ENCODE results near the gene PRKCA. TPM values are rescaled to one million over a fixed set of nuclear protein-coding genes. Genes with fewer than 3 reads are reported as not detected.
"Not testable (repeated sequence)": the region's sequence is repeated elsewhere in the genome, so short reads cannot be mapped to it uniquely, and the experiment has no call there.

PRKCA gene
- polyA plus RNA-seq (2014; cell fraction: cytosol; rRNA removed): 7.9 and 8.2 TPM in 2 replicates
- 3.3 and 4.9 TPM in 2 replicates for polyA plus RNA-seq (2014; cell fraction: nucleus; rRNA removed)

- peak; percentile 65 for DNase-seq (ENCODE audit: low spot score)
Measured at GRCh38 chr17:66301864-66302741, at the start of gene PRKCA. Gene PRKCA (plus strand): TSS chr17:66302613.

- not testable (repeated sequence) for DNase-seq (ENCODE audit: low spot score)
Measured at GRCh38 chr17:66253458-66253857, 49.0 kb upstream of the PRKCA start.

- DNase-seq (ENCODE audit: low spot score): peak; percentile 84
Measured at GRCh38 chr17:66255112-66255511, 47.3 kb upstream of the PRKCA start.

- peak; percentile 57 for DNase-seq (ENCODE audit: low spot score)
Measured at GRCh38 chr17:66255527-66255971, 46.9 kb upstream of the PRKCA start.

- DNase-seq (ENCODE audit: low spot score): no peak
Measured at GRCh38 chr17:66260275-66260674, 42.1 kb upstream of the PRKCA start.

- DNase-seq (ENCODE audit: low spot score): no peak
Measured at GRCh38 chr17:66260688-66261087, 41.7 kb upstream of the PRKCA start.

- DNase-seq (ENCODE audit: low spot score): no peak
Measured at GRCh38 chr17:66262767-66263166, 39.6 kb upstream of the PRKCA start.

GRCh38 chr17:66264696-66265095, 37.7 kb upstream of the PRKCA start:
- DNase-seq (ENCODE audit: low spot score): no peak

- no peak for DNase-seq (ENCODE audit: low spot score)
Measured at GRCh38 chr17:66268247-66268927, 34.0 kb upstream of the PRKCA start.

- DNase-seq (ENCODE audit: low spot score): no peak
Measured at GRCh38 chr17:66270106-66270505, 32.3 kb upstream of the PRKCA start.

GRCh38 chr17:66271512-66271911, 30.9 kb upstream of the PRKCA start:
- no peak for DNase-seq (ENCODE audit: low spot score)

- no peak for DNase-seq (ENCODE audit: low spot score)
Measured at GRCh38 chr17:66272811-66273585, 29.4 kb upstream of the PRKCA start.

- no peak for DNase-seq (ENCODE audit: low spot score)
Measured at GRCh38 chr17:66273586-66273848, 28.9 kb upstream of the PRKCA start.

- no peak for DNase-seq (ENCODE audit: low spot score)
Measured at GRCh38 chr17:66275651-66276050, 26.8 kb upstream of the PRKCA start.

- peak; percentile 33 for DNase-seq (ENCODE audit: low spot score)
Measured at GRCh38 chr17:66276328-66276937, 26.0 kb upstream of the PRKCA start.

GRCh38 chr17:66277191-66277590, 25.2 kb upstream of the PRKCA start:
- no peak for DNase-seq (ENCODE audit: low spot score)

GRCh38 chr17:66281661-66282369, 20.6 kb upstream of the PRKCA start:
- no peak for DNase-seq (ENCODE audit: low spot score)

GRCh38 chr17:66283296-66283934, 19.0 kb upstream of the PRKCA start:
- no peak for DNase-seq (ENCODE audit: low spot score)

- DNase-seq (ENCODE audit: low spot score): no peak
Measured at GRCh38 chr17:66283971-66284370, 18.4 kb upstream of the PRKCA start.

GRCh38 chr17:66285149-66285548, 17.3 kb upstream of the PRKCA start:
- no peak for DNase-seq (ENCODE audit: low spot score)

GRCh38 chr17:66287911-66288310, 14.5 kb upstream of the PRKCA start:
- DNase-seq (ENCODE audit: low spot score): no peak
